Epithelial cell of alveolus of lung (primary cell): ENCODE data around the gene IL1RN. TPM values are rescaled to one million over a fixed set of nuclear protein-coding genes. Genes with fewer than 3 reads are reported as not detected.

Experiments used
- total RNA-seq: library from RNA; depleted of rRNA; stranded (reverse); fragments of >200 nt; gene quantifications from 2 replicates; pipeline ENCODE4 v1.2.1, GENCODE V29; 2015

The IL1RN gene
- total RNA-seq = 0.13 TPM in 1 of 2 replicates, not detected in the other

GRCh38 chr2:113126845-113127645 lies at the start of gene IL1RN:
Gene IL1RN, plus strand, starts transcription at chr2:113127598. Its CDS starts 27 bp downstream, at chr2:113127625.

GRCh38 chr2:113173542-113174375 lies 46.4 kb downstream of the IL1RN start, which contains the start of gene PSD4:
Gene PSD4, plus strand, starts transcription at chr2:113173971. Its CDS starts 8,486 bp downstream, at chr2:113182457.

Other genes starting within 250 kb of the IL1RN start
- gene IL37, start 216.4 kb upstream of the IL1RN start, total RNA-seq = not detected in 2 replicates
- gene IL36G, start 149.6 kb upstream of the IL1RN start, total RNA-seq = not detected in 2 replicates
- not detected in 2 replicates for gene IL36A, start 122.1 kb upstream of the IL1RN start, total RNA-seq
- gene IL36B, start 74.7 kb upstream of the IL1RN start, total RNA-seq = not detected in 2 replicates
- gene IL36RN, start 68.4 kb upstream of the IL1RN start, total RNA-seq = not detected in 2 replicates
- gene IL1F10, start 59.6 kb upstream of the IL1RN start, total RNA-seq = not detected in 2 replicates
- gene PSD4, start 46.4 kb downstream of the IL1RN start, total RNA-seq = 8.3 and 14.8 TPM in 2 replicates
- 1.0 and 1.9 TPM in 2 replicates for gene PAX8, start 151.3 kb downstream of the IL1RN start, total RNA-seq